Memory B cell (primary cell): ENCODE data around the gene CLSTN3.

Experiments
- ATAC-seq: fragments of 150-1000 bp; cut with Tn5 transposase; 2 replicates; pipeline ENCODE4 v1.10.0; 2021; ENCODE audit warnings: low read depth, mild to moderate bottlenecking, moderate library complexity
- DNase-seq, 2 donors: peaks; one replicate each; pipeline ENCODE4 v3.0.0; 2022; ENCODE audit warnings: low spot score in 2 of 2
- H3K27ac Mint-ChIP-seq: one replicate; pipeline ENCODE4 v1.8.0; 2022; ENCODE audit warnings: mild to moderate bottlenecking, moderate library complexity, mixed read lengths
- H3K27me3 Mint-ChIP-seq: one replicate; pipeline ENCODE4 v1.8.0; 2022; ENCODE audit warnings: mixed read lengths
- H3K36me3 Mint-ChIP-seq: one replicate; pipeline ENCODE4 v1.8.0; 2022; ENCODE audit warnings: mild to moderate bottlenecking, mixed read lengths
- H3K4me1 Mint-ChIP-seq: one replicate; pipeline ENCODE4 v1.8.0; 2022; ENCODE audit warnings: mixed read lengths
- H3K4me3 Mint-ChIP-seq: one replicate; pipeline ENCODE4 v1.8.0; 2022; ENCODE audit warnings: mild to moderate bottlenecking, moderate library complexity, mixed read lengths
- H3K9me3 Mint-ChIP-seq: one replicate; pipeline ENCODE4 v1.8.0; 2022; ENCODE audit warnings: mixed read lengths

CLSTN3 gene

DNA sequence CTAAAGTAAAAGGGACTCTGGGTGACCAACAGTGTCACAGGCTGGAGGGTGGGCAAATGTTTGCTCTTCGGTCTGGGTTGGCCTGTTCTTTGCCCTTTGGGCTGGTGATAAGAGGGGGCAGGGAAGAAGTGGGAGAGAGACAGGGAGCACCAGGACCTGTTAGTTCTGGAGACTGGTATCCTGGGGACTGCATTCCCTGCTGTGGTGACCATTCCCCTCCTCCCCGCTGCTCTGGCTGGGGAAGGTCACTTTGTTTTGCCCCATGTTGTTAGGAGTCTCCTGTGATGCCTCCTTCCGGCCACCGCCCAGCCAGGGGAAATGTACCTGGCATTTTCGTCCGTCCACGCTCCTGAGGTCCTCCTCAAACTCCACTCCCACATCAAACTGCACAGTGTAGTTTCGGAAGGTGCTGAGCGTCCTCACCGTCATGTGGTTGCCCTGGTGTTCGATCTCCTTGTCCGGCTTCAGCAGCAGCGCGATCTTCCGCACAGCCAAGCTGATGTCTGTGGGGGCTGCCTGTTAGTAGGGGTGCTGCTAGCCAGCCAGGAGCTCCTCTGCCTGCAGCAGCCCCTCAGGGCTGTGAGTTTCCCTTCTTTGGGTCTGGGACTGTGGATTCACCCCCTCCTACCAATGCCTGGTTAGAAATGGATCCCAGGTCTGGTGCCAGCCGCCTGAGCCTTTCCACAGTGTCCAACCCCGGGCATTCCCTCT is 2.1 kb upstream of the CLSTN3 start:
- H3K27ac Mint-ChIP-seq: no peak overlapping the region
- peak overlapping the region; percentile 75 for H3K4me3 Mint-ChIP-seq
- no peaks in the 10 kb centered on the region for H3K9me3 Mint-ChIP-seq
- no peak for DNase-seq
- ATAC-seq: no peak
- no peaks in the 10 kb centered on the region for H3K36me3 Mint-ChIP-seq
- H3K27me3 Mint-ChIP-seq: no peaks in the 10 kb centered on the region
- peaks cover 24% of the 10 kb centered on the region for H3K4me1 Mint-ChIP-seq

GRCh38 chr12:7128681-7129286 is 1.4 kb upstream of the CLSTN3 start, which contains the start of gene RBP5:
Gene RBP5, minus strand, starts transcription at chr12:7128889. Its CDS starts 114 bp downstream, at chr12:7128775.
- no peaks in the 10 kb centered on the region for H3K36me3 Mint-ChIP-seq
- H3K9me3 Mint-ChIP-seq: no peaks in the 10 kb centered on the region
- H3K4me1 Mint-ChIP-seq: peaks cover 24% of the 10 kb centered on the region
- ATAC-seq: no peak
- DNase-seq: no peak
- H3K4me3 Mint-ChIP-seq: peak within 1 kb of the TSS; percentile 95
- peak within 1 kb of the TSS; percentile 54 for H3K27ac Mint-ChIP-seq
- H3K27me3 Mint-ChIP-seq: no peaks in the 10 kb centered on the region

DNA sequence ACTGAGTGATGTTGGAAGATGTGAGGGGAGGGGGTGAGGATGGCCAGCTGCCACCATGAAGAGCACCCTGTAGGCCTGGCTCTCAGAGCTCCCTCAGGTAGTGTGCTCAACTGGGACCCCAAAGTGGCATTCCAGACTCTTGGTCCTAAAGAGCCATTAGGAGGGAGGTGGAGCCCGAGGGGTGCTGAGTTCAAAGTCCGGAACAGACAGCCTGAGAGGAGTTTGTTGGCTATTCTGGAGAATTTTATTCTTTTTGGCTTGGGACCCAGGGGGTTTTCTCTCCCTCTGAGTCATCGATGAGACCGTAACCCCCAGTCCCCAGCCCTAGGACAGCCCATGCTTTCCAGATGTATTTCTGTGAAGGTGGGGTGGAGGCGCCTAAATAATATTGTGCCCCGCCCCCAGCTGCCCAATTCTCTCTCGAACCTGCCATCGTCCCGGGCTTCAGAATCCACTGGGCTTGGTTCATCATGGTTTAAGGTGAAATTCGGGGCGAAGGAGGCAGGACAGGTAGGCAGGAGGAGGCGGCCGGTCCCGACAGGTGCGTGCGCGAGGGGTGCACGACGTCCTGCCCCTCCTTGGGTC is 792 bp upstream of the CLSTN3 start:
- Mint-ChIP-seq H3K4me3 (peak overlapping the region; percentile 95), H3K27me3 (no peaks in the 10 kb centered on the region), H3K4me1 (peaks cover 24% of the 10 kb centered on the region), H3K36me3 (no peaks in the 10 kb centered on the region), H3K9me3 (no peaks in the 10 kb centered on the region), H3K27ac (peak overlapping the region; percentile 54)
- ATAC-seq (no peak), DNase-seq (no peak)

DNA sequence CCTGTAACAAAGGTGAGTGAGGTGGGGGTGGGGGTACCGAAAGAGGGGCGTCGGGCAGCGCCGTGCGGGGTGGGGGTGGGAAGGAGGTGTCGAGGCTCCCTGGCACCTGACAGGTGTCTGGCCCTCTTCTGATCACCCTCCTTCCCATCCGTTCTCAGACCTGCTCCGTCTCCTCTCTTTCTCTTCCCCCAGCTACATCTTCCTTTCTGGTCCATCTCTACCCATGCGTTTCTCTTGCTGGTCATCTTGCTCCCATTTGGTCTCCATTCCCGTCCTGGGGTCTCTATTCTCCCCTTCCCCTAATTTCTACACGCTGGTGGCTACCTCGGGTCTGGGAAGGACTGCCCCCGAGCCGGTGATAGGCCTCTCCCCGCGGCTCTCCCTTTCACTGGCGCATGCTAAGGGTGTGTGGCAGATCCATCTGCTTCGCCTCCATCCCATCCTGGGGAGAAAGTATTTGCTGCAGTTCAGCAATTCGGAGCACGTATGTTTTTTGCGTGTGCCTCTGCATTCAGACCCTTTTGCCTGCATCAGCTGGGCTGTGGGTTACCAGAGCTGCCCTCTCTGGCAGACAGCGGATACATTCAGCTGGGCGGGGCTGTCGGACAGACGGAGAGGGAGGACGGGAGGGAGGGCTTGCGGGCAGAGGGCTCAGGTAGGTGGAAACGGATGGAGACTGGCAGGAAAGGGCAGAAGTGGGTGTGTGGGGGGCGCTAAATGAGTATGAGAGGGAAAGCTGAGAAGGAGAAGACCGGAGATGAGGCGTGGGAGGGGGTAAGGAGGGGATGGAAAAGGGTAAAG is 730 bp downstream of the CLSTN3 start:
- peak overlapping the region; percentile 54 for H3K27ac Mint-ChIP-seq
- H3K4me3 Mint-ChIP-seq: peak overlapping the region; percentile 95
- no peaks in the 10 kb centered on the region for H3K27me3 Mint-ChIP-seq
- peaks cover 24% of the 10 kb centered on the region for H3K4me1 Mint-ChIP-seq
- H3K9me3 Mint-ChIP-seq: no peaks in the 10 kb centered on the region
- DNase-seq (peak in 1 of 2 donors; percentile 37), ATAC-seq (peak; percentile 16)
- peaks cover 10% of the 10 kb centered on the region for H3K36me3 Mint-ChIP-seq

DNA sequence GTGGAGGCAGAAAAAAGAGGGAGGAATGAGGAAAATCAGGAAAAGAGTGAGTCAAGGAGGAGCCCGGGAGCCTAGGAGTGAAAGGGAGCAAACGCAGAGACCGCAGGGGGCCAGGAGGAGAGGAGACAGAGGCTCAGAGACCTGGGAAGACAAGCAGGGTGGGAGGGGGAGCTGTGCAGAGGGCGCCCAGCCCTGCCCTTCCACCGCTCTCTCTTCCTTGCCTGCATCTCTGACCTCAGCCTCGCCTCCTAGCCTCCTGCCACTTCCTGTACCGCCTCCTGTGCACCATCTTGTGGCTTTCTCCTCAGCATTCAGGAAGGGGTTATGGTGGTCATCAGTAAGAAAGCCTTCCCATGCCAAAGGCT is 1.3 kb downstream of the CLSTN3 start:
- ATAC-seq: no peak
- H3K27me3 Mint-ChIP-seq: no peaks in the 10 kb centered on the region

DNA sequence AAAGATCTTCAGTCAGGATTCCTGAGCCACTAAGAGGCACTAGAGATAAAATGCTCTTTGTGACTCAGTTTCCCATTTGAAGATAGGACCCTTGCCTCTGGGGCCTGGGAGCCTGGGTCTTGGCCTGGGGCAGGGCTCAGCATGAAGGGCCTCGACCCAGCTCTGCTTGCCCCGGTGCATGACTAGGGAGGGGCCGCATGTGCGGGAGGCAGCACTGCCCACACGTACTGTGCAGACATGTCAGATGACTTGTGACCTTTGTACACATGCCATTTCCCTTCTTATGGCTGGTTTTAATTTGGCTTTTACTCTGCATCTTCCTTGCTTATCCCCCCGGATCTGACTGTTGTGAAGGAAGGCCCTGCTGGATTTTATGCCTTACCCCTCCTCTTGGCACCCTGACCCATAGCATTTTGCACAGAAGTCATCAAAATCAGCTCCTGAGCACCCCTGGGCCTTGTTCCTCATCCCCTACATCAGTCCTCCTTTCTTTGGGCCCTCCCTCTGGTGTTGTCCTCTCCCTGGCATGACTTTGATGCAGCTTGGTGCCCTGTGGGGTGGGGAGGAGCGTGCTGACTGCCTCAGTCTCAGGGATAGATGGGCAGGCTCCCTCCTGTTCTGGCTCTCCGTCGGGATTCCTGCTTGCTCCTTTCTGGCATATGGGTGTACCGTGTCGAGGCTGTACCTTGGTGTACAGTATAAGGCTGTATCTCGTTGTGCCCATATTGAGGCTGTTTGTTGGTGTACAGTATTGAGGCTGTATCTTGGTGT is 4.4 kb downstream of the CLSTN3 start:
- Mint-ChIP-seq H3K9me3 (no peaks in the 10 kb centered on the region), H3K4me1 (peaks cover 24% of the 10 kb centered on the region), H3K4me3 (no peak overlapping the region), H3K27me3 (no peaks in the 10 kb centered on the region), H3K27ac (no peak overlapping the region), H3K36me3 (peaks cover 28% of the 10 kb centered on the region)
- DNase-seq (no peak), ATAC-seq (no peak)

More for the DNA sequence above, 1.3 kb downstream of the CLSTN3 start:
- Mint-ChIP-seq H3K4me3 (peak overlapping the region; percentile 95), H3K36me3 (peaks cover 14% of the 10 kb centered on the region), H3K4me1 (peaks cover 24% of the 10 kb centered on the region), H3K27ac (peak overlapping the region; percentile 54), H3K9me3 (no peaks in the 10 kb centered on the region)
- DNase-seq: no peak

DNA sequence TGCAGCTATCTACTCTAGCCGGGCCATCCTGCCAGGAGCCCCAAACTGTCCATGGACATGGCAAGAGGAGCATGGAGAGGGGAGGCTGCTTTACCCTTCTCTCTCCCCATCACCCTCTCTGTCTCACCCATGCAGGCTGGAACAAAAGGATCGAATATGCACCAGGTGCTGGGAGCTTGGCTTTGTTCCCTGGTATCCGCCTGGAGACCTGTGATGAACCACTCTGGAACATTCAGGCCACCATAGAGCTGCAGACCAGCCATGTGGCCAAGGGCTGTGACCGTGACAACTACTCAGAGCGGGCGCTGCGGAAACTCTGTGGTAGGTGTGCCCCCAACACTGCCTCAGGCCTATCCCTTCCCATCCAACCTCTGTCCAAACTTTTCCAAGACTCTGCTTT is 5.9 kb downstream of the CLSTN3 start:
- Mint-ChIP-seq H3K36me3 (peaks cover 31% of the 10 kb centered on the region), H3K27me3 (no peaks in the 10 kb centered on the region), H3K4me1 (peaks cover 18% of the 10 kb centered on the region), H3K27ac (no peak overlapping the region), H3K9me3 (no peaks in the 10 kb centered on the region), H3K4me3 (no peak overlapping the region)
- no peak for DNase-seq
- ATAC-seq: no peak

DNA sequence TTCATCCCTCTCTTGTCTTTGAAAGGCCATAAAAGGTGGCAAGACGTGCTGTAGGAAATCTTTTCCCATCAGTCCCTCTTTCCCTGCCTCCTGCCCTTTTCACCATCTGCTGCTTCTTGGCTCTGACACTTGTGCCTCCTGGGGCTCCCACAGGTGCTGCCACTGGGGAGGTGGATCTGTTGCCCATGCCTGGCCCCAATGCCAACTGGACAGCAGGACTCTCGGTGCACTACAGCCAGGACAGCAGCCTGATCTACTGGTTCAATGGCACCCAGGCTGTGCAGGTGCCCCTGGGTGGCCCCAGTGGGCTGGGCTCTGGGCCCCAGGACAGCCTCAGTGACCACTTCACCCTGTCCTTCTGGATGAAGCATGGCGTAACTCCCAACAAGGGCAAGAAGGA is 6.5 kb downstream of the CLSTN3 start:
- Mint-ChIP-seq H3K27ac (no peak overlapping the region), H3K27me3 (no peaks in the 10 kb centered on the region), H3K36me3 (peaks cover 34% of the 10 kb centered on the region), H3K9me3 (no peaks in the 10 kb centered on the region), H3K4me3 (no peak overlapping the region), H3K4me1 (peaks cover 12% of the 10 kb centered on the region)
- no peak for DNase-seq
- no peak for ATAC-seq

DNA sequence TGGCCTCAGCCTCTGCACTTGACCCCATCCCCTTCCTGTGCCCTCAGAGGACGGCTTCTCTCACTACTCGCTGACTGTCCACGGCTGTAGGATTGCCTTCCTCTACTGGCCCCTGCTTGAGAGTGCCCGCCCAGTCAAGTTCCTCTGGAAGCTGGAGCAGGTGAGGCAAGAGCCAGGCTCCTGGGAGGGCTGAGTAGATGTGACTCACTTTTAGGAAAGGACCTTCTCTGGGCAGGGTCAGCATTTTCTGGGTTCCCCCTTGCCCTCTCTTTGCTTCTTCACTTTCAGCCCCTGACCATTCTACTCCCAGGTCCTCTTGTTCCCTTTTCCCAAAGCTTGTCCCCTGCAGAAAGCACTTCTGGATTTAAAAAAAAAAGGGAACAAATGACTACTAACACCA is 7.7 kb downstream of the CLSTN3 start:
- ATAC-seq: no peak
- Mint-ChIP-seq H3K4me3 (no peak overlapping the region), H3K9me3 (no peaks in the 10 kb centered on the region), H3K36me3 (peaks cover 42% of the 10 kb centered on the region), H3K27ac (no peak overlapping the region), H3K4me1 (peaks cover 3% of the 10 kb centered on the region), H3K27me3 (no peaks in the 10 kb centered on the region)
- DNase-seq: no peak

DNA sequence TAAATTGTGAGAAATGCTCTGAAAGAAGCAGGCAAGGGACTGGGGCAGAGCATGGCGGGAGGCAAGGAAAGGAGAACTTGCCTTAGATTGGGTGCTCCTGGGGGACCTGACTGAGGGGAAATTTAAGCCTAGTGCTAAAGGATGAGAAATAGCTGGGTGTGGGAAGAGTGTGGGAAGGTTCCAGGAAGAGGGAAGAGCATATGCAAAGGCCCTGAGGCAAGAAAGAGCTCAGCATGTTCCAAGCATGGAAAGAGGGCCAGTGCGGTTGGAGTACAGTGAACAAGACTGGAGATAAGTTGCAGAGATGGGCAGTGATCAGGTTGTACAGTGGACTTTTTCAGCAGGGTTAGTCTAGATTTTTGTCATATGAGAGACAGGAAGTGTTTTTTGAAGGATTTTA is 9.0 kb downstream of the CLSTN3 start:
- H3K27me3 Mint-ChIP-seq: no peaks in the 10 kb centered on the region
- H3K4me1 Mint-ChIP-seq: peaks cover 3% of the 10 kb centered on the region
- no peak for DNase-seq
- no peaks in the 10 kb centered on the region for H3K9me3 Mint-ChIP-seq
- no peak for ATAC-seq
- H3K4me3 Mint-ChIP-seq: no peak overlapping the region
- no peak overlapping the region for H3K27ac Mint-ChIP-seq
- peaks cover 45% of the 10 kb centered on the region for H3K36me3 Mint-ChIP-seq

DNA sequence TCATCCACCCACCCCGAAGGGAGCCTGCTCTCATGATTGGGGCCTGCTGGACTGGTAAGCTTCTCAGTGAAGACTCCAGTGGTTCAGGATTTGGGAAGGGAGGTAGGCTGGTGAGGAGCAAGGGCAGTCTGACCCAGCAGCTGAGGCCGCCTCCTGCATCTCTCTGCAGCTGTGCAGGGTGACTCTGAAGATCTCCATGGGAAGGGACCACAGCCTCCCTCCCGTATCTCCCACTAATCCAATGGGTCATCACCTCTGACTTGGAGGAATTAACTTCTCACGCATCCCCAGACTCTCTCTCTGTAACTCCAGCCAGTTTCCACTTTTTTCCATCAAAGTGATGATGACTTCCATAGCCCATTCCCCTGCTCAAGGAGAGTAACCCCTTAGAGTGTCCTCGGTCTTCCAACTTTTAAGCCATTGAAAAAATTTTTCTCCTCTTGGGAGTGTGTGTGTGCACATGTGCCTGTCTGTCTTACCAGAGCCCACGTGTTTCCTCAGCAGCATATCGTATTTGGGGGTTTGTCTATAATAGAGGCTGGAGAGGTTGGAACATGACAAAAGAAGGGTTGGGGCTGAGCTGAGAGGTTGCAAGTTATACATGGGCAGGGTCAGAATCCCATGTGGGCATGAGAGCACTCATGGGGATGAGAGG is 11.3 kb downstream of the CLSTN3 start:
- ATAC-seq (no peak), DNase-seq (no peak)
- no peak overlapping the region for H3K27ac Mint-ChIP-seq
- no peaks in the 10 kb centered on the region for H3K27me3 Mint-ChIP-seq
- H3K9me3 Mint-ChIP-seq: no peaks in the 10 kb centered on the region
- peaks cover 37% of the 10 kb centered on the region for H3K36me3 Mint-ChIP-seq
- H3K4me1 Mint-ChIP-seq: peaks cover 3% of the 10 kb centered on the region
- H3K4me3 Mint-ChIP-seq: no peak overlapping the region

GRCh38 chr12:7142056-7142644 is 12.0 kb downstream of the CLSTN3 start:
- peak; percentile 33 to 44 for DNase-seq
- H3K27me3 Mint-ChIP-seq: no peaks in the 10 kb centered on the region
- no peaks in the 10 kb centered on the region for H3K9me3 Mint-ChIP-seq
- H3K36me3 Mint-ChIP-seq: peaks cover 38% of the 10 kb centered on the region
- H3K27ac Mint-ChIP-seq: no peak overlapping the region
- H3K4me3 Mint-ChIP-seq: no peak overlapping the region
- H3K4me1 Mint-ChIP-seq: peaks cover 3% of the 10 kb centered on the region
- peak; percentile 76 for ATAC-seq
